Loucy (cell line): ENCODE data around the gene IPPK.

Experiments
- H2AFZ ChIP-seq: fragments of 200-600 bp; sonication (generic); 2 replicates; pipeline ENCODE4 v1.6.0; 2016; ENCODE audit warnings: antibody characterized with exemption, mild to moderate bottlenecking, low read length, moderate library complexity
- H3F3A ChIP-seq: fragments of 200-600 bp; 2 replicates; pipeline ENCODE4 v1.6.0; 2016; ENCODE audit warnings: antibody characterized with exemption, low read depth, mild to moderate bottlenecking
- H3K27me3 ChIP-seq: fragments of 200-600 bp; sonication (generic); 2 replicates; pipeline ENCODE4 v1.6.1; 2014; ENCODE audit warnings: low read length, mild to moderate bottlenecking; ENCODE audit not compliant: insufficient read depth, poor library complexity, severe bottlenecking
- H3K36me3 ChIP-seq: fragments of 200-600 bp; sonication (generic); 2 replicates; pipeline ENCODE4 v1.6.1; 2016; ENCODE audit warnings: low read length; ENCODE audit not compliant: insufficient read depth
- H3K4me1 ChIP-seq: fragments of 200-600 bp; sonication (generic); 2 replicates; pipeline ENCODE4 v1.5.1; 2014; ENCODE audit warnings: low read length, mild to moderate bottlenecking; ENCODE audit not compliant: insufficient read depth, poor library complexity, severe bottlenecking
- H3K4me2 ChIP-seq: fragments of 200-600 bp; sonication (generic); 2 replicates; pipeline ENCODE4 v1.6.0; 2014; ENCODE audit warnings: antibody characterized with exemption, low read length, low read depth, mild to moderate bottlenecking; ENCODE audit not compliant: poor library complexity, severe bottlenecking
- H3K4me3 ChIP-seq: fragments of 200-600 bp; sonication (generic); 2 replicates; pipeline ENCODE4 v1.5.1; 2014; ENCODE audit warnings: low read length, mild to moderate bottlenecking, mixed read lengths; ENCODE audit not compliant: poor library complexity, severe bottlenecking
- H3K79me2 ChIP-seq: fragments of 200-600 bp; sonication (generic); 2 replicates; pipeline ENCODE4 v1.6.1; 2014; ENCODE audit warnings: low read length; ENCODE audit not compliant: insufficient read depth
- H3K9ac ChIP-seq: fragments of 200-600 bp; sonication (generic); 2 replicates; pipeline ENCODE4 v1.6.0; 2014; ENCODE audit warnings: mild to moderate bottlenecking, low read depth, low read length, moderate library complexity; ENCODE audit not compliant: poor library complexity, severe bottlenecking
- H3K9me2 ChIP-seq: fragments of 200-600 bp; sonication (generic); replicated peaks from 2 replicates; pipeline ENCODE4 v1.6.1; 2016; ENCODE audit warnings: low read depth, low read length, mixed read lengths
- H3K9me3 ChIP-seq: fragments of 200-600 bp; sonication (generic); 2 replicates; pipeline ENCODE4 v1.6.1; 2014; ENCODE audit warnings: mild to moderate bottlenecking, antibody characterized with exemption, low read length, low read depth; ENCODE audit not compliant: insufficient read depth
- H4K20me1 ChIP-seq: fragments of 200-600 bp; sonication (generic); 2 replicates; pipeline ENCODE4 v1.6.0; 2014; ENCODE audit warnings: antibody characterized with exemption, low read length, mild to moderate bottlenecking; ENCODE audit not compliant: insufficient read depth, poor library complexity, severe bottlenecking
- CTCF ChIP-seq: fragments of 200-600 bp; sonication (generic); conservative IDR thresholded peaks from 2 replicates; pipeline ENCODE4 v1.5.1; 2014; ENCODE audit warnings: mild to moderate bottlenecking, antibody characterized with exemption, low read length
- EZH2phosphoT487 ChIP-seq: fragments of 200-600 bp; IDR thresholded peaks from 2 replicates; pipeline ENCODE4 v1.6.1; 2018; ENCODE audit warnings: antibody characterized with exemption, mild to moderate bottlenecking, moderate library complexity, borderline replicate concordance

The IPPK gene

GRCh38 chr9:92659601-92660000, 10.3 kb downstream of the IPPK start:
- Histone ChIP-seq H3K4me1 (peaks cover 12% of the 10 kb centered on the region), H4K20me1 (peaks cover 10% of the 10 kb centered on the region), H3K9ac (no peak overlapping the region), H3K79me2 (peaks cover 61% of the 10 kb centered on the region; the same call in 1 of the 2 replicates), H3K27me3 (no peaks in the 10 kb centered on the region), H3K4me2 (no peak overlapping the region), H3K9me2 (no peaks in the 10 kb centered on the region), H3K9me3 (no peaks in the 10 kb centered on the region), H3K36me3 (peaks cover 28% of the 10 kb centered on the region; the same call in 1 of the 2 replicates), H2AFZ (no peak overlapping the region), H3K4me3 (no peak overlapping the region), H3F3A (no peaks in the 10 kb centered on the region)
- TF ChIP-seq EZH2phosphoT487 = no peak
- no peak for TF ChIP-seq CTCF

GRCh38 chr9:92658611-92659010, 11.3 kb downstream of the IPPK start:
- peaks cover 5% of the 10 kb centered on the region for H4K20me1 ChIP-seq

GRCh38 chr9:92658176-92658575, 11.8 kb downstream of the IPPK start:
- Histone ChIP-seq H2AFZ (no peak overlapping the region), H3K9me3 (no peaks in the 10 kb centered on the region), H3K27me3 (no peaks in the 10 kb centered on the region), H3K4me1 (peaks cover 8% of the 10 kb centered on the region), H3K9me2 (no peaks in the 10 kb centered on the region), H3F3A (no peaks in the 10 kb centered on the region), H3K9ac (no peak overlapping the region), H4K20me1 (peaks cover 5% of the 10 kb centered on the region), H3K4me2 (no peak overlapping the region), H3K79me2 (peaks cover 47% of the 10 kb centered on the region; the same call in 1 of the 2 replicates), H3K36me3 (peaks cover 38% of the 10 kb centered on the region; the same call in 1 of the 2 replicates), H3K4me3 (no peak overlapping the region)
- TF ChIP-seq CTCF (no peak), EZH2phosphoT487 (no peak)

More at GRCh38 chr9:92658611-92659010, 11.3 kb downstream of the IPPK start:
- no peak overlapping the region for H3K9ac ChIP-seq
- H3K4me1 ChIP-seq = peaks cover 8% of the 10 kb centered on the region
- H3K4me3 ChIP-seq = no peak overlapping the region
- no peaks in the 10 kb centered on the region for H3K9me2 ChIP-seq
- no peaks in the 10 kb centered on the region for H3F3A ChIP-seq
- H3K27me3 ChIP-seq = no peaks in the 10 kb centered on the region
- H3K36me3 ChIP-seq = peaks cover 34% of the 10 kb centered on the region; the same call in 1 of the 2 replicates
- no peak for TF ChIP-seq EZH2phosphoT487
- H3K9me3 ChIP-seq = no peaks in the 10 kb centered on the region
- peaks cover 52% of the 10 kb centered on the region; the same call in 1 of the 2 replicates for H3K79me2 ChIP-seq
- H3K4me2 ChIP-seq = no peak overlapping the region
- no peak overlapping the region for H2AFZ ChIP-seq
